Fibroblast of upper back skin (primary cell): ENCODE results near the gene HNRNPLL.

Source experiments
- DNase-seq: peaks from one replicate; pipeline ENCODE4 v3.0.0-alpha.2; 2013

HNRNPLL gene

DNA sequence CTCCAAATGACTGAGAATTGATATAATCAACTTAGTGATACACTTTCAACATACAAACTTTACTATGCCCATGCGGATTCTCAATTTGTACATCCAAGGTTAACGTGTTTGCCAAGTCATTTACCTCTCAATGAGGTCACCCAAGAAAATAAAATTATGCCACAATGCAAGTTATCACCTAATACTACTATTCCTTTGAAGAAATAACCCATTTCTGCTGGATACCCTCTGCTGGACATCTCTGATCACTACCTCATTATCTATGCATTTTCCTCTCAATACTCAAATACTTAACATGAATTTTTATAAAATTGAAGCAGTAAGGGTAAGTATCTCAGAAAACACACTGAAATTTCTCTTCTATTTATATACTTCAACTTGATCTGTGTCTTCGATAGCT is 12.7 kb downstream of the HNRNPLL start:
- no peak for DNase-seq

DNA sequence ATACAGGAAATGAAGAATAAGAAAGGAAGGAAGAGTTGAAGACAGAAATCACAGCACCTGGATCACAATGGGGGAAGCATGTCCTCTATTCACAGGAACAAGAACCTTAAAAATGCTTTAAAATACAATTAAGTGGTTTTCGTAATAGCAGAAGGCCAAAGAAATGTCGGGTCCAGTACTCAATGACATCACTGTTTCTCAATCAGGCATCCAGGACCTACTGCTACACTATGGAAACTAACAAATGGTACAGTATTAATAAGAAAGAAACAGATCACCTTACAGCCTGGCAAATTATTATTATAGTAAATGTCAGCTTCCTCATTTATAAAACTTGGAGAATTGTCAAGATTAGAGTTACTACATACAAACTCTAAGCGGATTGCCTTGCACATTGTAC is 15.8 kb downstream of the HNRNPLL start:
- no peak for DNase-seq

DNA sequence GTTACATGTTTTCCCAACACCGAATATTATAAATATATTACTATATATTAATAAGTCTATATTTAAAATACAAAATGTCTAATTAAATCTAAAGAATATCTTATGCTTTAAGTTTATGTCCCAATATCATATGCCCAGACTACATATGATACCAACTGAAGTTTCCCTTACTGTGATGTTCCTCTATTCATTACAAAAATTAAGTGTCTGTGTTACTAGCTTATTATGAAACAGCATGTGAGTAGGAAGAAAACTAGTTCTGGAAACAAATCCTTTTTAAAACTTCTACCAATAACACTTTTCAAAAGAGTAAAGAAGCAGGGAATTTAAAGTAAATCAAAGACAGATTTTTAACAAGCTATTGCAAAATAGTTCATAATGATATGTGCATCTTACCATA is 17.8 kb downstream of the HNRNPLL start:
- no peak for DNase-seq

DNA sequence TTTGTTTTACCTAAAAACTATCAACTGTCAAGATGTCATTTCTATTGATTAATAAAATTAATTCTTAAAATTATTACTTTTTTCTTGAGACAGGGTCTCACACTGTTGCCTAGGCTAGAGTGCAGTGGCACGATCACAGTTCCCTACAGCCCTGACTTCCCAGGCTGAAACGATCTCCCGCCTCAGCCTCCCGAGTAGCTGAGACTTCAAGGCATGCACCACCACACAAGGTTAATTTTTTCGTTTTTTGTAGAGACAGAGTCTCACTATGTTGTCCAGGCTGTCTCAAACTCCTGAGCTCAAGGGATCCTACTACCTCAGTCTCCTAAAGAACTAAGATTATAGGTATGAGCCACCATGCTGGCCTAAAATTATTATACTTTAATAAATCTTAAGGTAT is 18.7 kb downstream of the HNRNPLL start:
- DNase-seq = no peak

DNA sequence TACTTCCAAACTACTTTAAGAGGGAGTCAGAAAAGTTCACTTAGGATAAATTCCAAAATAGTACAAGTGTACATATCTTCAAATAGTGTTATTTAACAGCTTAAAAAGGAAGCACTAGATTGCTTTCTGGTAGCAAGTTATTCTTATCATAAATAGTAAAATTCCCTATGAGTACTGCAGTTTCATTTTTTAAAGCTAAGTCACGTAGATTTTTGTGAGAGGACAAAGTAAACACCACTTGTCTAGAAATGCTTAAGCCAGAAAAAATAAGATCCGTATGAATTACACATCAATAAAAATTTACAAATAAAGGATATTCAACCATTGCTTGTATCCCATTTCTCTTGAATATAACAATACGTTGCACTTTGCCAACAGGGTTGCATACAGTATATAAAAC is 19.2 kb downstream of the HNRNPLL start:
- DNase-seq = no peak

DNA sequence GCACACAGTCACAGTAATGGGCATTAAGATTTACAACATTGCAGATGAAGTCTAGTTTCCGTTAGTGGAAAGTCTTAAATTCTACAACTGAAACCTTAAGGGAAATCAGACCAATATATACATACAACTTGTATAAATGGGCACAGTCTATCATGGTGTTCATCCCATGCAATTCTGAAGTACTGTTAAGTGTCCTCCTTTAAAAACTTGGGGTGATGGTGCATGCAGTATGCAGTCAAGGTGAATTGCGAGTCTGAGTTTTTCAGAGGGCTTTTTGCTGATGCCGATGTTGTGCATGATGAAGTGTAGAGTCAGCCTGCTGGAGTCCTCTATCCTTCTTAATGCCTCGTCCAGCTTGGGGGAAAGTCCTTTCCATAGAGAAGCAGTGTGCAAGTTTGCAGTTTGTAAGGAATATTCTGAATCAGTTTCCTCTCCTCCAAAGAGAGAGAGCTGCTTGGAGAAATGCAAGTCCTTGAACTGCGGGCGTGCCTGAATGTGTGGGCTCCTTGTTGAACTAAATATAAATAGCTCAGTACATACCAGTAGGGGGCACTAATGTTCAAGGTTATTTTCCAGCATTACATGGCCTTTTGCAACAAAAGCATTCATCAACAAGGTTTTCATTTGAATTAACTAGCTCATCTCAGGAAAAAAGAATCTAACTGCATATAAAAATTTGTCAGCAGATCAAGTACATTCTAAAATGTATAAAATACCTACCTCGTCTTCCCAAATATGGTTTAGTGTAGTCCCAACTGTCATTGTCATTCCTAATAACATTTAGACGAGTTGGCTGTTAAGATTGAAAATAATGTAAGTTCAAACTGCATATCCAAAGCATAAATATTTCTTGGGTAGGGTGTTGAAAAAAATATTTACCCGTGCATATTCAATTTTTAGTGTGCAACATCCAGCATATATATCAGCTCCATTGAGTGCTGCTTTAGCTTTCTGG is 21.3 kb downstream of the HNRNPLL start:
- peak; percentile 79 for DNase-seq

DNA sequence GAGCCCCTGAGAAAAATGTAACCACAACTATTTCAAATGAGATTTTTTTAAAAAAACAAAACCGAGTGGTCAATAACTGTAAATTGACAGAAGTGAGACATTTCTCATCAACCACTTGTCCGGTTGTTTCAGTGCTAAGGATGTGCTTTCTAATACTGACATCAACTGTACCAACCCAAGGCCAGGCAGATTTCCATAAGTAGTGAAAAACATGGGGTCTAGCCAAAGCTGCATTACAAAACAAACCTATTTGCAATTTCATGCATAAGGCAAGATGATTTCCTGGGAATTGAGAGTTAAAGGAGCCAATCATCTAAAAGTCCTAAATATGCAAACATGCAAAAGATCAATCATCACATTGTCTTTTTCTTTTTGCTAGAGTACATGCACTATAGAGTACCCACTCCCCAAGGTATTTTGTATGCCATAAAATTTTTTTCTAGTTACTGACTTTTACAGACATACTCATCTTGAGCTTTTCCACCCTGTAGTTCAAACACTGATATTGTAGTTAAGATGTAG is 22.6 kb downstream of the HNRNPLL start:
- DNase-seq = no peak

DNA sequence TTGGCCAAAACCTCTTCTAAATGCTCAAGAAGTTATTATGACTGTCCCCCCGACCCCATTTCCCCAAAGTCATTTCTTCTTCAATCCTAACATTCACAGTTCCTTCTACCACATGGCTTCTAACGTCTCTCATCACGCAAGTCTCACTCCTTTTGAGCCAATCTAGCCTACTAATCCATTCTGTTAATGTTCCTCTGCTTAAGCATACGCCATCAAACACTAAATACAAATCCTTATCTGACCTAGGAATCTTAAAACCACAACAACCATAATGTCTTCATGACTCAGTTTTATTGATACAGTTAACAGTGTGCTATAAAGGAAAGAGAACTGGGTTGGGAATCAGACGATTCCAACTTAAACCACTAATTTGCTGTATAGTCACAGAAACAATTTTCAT is 23.9 kb downstream of the HNRNPLL start:
- DNase-seq = no peak

DNA sequence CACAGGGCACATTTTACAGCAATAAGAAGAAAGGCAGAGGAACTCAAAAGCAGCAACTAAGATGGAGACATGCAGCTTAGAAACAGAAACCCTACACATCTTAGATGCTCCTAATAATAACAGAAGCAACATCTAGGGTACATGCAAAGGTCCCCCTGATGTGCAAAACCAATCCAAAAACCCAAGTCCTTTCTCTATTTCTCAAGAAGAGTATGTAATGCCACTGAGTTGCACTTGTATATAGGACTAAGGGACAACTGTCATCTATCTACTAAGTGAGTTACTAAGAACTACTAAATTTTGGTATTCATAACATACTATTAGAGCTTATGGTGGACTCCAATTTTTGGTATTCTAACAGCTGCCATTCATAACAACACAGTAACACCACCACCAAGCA is 28.4 kb downstream of the HNRNPLL start:
- DNase-seq = no peak

DNA sequence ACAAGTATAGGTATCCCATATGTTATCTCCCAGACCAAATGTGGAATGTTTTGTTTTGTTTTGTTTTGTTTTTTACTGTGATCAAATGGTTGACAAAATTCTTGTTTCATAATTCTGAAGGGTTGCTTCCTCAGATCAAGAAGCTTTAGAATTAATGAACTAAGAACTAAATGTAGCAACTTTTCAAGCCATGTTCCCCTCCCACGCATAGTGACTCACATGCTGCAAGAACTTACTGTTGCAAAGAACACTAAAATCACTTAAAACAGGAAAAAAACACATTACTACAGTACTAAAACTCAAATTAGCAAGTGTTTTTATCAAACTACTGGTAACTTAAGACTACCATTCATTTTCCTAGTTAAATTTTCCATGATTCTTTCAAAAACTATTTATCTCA is 30.6 kb downstream of the HNRNPLL start:
- DNase-seq = peak; percentile 16

DNA sequence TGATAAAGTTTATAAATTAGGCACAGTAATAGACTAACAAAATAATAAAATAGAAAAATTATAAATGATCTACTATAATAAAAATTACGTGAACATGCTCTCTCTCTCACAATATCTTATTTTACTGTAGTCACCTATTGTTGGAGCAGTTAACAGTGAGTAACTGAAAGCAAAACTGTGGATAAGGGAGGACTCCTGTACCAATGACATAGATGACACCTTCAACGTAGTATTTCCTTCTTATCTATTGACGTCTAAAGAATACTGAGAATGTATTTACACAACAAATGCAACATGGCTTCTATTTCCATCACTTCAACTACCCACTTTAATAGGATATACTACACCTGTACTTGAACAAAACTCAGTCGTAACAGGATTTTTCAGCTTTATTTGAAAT is 31.5 kb downstream of the HNRNPLL start:
- DNase-seq = no peak

DNA sequence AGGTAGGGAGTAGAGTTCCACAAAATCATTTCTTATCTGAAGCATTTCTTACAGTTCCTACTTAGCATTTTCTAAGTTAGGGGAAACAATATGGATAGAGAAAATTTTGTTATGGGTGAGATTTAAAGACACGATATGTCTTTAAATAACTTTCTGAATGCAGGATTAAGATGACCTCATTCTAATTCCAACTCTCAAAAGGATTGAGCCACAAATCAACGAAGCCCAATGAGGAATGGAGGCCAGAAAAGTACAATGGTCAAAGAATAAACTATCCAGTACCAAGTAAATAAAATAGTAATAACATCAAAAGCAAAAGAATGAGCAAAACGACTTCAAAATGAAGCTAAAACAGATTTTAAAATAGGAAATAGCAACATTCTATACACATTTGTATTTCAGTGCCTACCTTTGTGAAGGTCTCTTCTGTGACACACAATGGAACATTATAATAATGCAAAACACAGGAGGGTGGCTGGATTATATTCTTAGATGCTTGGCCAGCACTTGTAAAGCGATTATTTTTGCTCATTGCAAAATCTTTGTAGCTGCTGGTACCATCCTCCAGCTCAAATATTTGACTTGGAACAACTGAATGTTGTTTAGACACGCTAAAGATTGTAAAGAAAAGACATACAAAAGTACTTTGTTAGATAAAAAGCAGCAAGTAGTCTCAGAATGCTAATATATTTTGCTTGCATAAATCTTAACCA is 33.8 kb downstream of the HNRNPLL start:
- no peak for DNase-seq

DNA sequence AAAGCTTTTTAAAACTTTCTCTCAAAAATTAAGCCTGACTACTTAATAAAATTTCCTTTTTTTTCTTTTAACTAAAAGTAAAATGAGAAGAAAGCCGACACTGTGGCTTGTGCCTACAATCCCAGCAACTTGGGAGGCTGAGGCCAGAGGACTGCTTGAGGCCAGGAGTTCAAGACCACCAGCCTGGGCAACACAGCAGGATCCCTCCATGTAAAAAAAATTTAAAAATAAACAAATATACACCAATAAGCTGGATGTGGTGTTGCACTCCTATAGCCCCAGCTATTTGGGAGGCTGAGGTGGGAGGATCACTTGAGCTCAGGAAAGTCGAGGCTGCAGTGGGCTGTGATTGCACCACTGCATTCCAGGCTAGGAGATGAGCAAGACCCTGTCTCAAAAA is 37.4 kb downstream of the HNRNPLL start:
- DNase-seq = no peak

DNA sequence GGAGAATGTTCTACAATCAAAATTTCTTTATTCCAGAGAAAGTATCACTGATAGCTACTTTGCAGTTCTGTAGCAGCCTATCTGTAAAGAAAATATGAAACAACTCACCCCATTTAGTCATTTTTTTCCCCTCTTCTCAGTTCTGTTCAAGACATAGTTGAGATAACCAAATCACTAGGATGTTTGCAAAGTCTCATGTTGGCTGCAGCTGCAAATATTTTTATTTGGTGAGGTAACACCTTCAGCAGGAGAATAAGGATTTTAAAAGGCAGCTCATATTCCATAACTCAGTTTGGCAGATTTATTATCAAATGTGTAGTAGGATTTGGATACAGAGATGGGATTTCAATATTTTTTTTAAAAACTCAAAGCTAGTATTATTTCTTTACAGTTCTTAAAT is 41.0 kb downstream of the HNRNPLL start:
- DNase-seq = no peak

DNA sequence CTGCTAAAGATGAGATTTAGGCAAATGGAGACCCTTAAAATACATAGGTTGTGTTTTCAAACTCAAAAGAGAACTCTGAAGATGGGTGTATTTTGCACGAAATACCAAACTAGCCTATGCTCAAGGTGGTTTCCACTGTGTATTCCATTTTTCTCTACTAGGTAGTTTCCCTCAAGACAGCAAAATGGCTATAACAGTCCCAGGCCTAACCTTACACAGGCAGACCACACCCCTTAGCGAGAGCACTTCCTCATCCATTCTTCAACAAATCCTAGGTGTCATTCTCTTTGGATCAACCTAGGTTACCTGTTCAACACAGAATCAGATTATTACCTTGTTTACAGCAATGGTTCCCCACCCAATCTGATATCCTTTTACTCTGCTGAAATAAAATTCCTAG is 42.6 kb downstream of the HNRNPLL start:
- no peak for DNase-seq

DNA sequence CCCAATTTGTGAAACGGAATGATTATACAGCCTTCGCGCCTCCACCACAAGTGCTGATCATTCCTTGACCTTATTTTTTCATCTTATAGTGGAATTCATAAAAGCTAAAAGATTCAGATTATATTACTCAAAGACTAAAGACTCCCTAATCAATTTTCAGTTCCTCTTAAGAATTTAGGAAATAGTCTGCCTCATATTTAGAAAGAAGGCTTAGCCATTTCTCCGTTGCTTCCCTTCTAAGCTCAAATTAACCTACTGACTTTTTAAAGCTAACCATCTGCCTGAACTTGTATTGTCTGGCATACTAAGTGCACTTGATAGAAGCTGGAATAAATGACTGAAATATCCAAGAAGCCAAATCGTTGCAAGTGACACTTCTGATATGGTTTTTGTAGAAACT is 44.7 kb downstream of the HNRNPLL start:
- DNase-seq = no peak

DNA sequence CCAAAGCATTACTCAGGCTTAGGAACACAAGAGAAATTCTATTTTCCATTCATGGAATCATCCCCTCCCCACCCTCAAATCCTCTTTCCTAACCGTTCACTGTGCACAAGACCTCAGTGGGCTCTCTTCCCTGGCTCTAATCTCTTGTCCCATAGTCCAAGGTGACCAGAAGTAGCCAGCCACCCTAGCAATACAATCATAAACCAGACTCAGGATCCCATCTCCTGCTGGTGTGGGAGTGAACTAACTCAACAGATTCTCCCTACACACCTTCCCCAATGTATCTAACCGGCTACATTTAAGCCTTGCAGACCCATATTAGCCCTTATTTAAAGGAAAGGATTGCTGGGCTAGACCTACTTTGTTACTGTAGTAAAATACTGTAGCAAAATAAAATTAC is 45.5 kb downstream of the HNRNPLL start:
- DNase-seq = no peak

DNA sequence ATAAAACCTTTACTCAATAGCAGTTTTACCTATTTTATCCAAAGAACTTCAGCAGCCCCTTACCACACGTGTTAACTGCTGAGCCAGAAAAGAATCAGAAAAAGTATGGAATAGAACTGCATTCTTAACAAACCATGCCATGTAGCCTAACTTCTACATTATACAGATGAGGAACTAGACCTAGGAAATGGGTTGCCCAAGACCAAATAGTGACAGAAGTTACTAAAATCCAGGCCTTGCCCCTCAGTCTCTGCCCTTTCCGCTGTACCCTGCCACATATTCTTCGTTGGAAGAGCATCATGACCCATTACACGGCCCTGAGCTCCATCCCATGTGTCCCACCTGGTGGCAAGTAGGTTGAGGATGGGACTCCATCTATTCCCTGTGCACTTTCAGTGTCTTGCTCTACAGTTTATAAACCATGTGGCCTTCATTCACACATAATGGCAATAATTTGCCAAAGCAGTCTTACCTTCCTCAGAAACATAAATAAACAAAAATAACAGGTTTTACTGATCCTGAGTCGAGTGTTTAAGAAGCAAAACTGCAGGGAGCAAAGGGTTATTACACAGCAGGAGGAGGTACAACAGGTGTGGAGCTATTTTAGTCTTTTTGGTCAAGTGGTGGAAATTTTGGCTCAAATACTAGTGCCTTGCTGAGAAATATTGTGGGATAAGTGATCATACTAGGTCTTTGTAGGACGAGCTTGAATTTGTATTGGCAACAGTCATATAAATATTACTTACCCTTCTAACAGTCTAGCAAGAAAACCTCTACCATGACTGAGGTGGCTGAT is 46.5 kb downstream of the HNRNPLL start:
- no peak for DNase-seq

DNA sequence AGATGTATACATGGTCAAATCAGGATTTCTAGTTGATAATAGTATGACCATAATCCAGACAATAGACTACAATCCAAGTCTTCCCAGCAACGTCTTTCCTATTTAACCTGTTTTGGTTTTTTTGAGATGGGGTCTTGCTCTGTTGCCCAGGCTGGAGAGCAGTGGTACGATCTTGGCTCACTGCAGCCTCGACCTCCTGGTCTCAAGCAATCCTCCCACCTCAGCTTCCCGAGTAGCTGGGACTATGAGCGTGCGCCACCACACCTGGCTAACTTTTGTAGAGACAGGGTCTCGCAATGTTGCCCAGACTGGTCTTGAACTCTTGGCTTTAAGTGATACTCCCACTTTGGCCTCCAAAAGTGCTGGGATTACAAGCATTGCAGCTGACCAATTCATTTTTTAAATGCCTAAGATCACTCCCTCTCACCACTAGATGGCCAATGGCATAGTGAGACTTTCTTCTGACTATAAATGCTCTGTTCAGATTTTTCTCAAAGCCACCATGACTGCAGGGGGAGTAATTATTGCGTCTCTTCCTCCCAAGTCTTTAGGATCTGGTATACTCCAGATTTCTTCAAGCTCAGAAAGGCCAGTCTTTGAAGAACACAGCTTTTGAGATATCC is 47.6 kb downstream of the HNRNPLL start:
- DNase-seq = peak; percentile 26

DNA sequence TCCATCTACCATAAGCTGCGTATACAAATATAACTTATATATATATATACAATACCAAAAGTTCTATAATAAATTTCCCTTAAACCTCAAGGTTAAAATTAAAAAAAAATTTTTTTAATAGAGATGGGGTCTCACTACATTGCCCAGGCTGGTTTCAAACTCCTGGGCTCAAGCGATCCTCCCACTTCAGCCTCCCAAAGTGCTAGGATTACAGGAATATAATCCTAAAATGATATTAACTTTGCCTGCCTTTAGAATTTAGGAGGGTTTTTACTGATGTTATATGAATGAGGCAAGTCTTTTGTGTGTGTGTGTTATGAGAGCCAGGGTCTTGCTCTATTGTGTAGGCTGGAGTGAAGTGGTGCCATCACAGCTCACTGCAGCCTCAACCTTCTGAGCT is 49.2 kb downstream of the HNRNPLL start:
- DNase-seq = no peak

DNA sequence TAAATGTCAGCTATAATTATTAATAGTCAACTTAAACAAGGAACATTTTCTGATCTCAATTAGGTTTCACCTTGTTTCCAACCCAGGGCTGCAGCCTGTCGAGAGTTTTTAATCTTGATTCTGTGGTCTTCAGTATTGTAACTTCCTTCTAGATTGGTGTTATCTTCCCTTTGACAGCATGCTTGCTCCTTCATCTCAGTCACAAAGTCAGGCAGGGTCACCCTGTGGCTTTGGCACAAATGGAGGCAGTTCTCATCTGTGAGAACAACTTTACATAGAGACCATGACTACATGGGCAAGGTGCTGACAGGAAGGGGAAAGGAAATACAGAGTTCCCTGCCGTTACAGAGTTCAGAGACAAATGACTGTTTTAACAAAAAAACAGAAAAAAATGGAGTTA is 50.5 kb downstream of the HNRNPLL start:
- DNase-seq = no peak

DNA sequence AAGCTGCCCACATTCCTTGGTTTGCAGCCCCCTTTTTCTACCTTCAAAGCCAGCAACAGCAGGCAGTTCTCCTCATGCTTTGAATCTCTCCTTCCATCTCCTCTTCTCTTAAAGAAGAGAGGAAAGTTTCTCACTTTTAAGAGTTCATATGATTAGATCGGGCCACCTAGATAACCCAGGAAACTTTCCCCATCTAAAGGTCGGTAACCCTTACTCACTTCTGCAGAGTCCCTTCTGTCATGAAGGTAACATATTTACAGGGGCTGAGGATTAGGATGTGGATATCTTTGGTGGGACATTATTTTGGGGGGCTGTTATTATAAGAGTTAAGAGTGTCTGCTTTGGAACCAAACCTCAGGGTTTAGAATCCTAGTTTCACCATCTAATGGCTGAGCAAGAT is 51.0 kb downstream of the HNRNPLL start:
- no peak for DNase-seq

DNA sequence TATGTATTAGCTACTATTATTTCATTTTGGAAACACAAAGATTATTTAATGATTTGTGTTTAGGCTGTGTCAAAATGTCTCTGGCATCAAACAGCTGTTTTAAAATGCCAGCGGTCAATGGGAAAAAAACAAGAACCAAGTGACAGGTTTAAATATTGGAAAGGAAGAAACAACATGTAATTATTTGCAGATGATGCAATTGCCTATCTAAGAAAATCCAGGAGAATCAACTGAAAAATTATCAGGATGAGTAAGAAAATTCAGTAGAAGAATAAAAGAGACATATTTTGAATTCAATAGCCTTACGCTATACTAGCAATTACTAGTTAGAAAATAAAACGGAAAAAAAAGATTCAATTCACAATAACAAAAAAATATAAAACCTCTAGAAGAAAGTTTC is 51.6 kb downstream of the HNRNPLL start:
- no peak for DNase-seq
